ENCODE data around the gene PRUNE2.

- TF ChIP-seq, protein P1, sequence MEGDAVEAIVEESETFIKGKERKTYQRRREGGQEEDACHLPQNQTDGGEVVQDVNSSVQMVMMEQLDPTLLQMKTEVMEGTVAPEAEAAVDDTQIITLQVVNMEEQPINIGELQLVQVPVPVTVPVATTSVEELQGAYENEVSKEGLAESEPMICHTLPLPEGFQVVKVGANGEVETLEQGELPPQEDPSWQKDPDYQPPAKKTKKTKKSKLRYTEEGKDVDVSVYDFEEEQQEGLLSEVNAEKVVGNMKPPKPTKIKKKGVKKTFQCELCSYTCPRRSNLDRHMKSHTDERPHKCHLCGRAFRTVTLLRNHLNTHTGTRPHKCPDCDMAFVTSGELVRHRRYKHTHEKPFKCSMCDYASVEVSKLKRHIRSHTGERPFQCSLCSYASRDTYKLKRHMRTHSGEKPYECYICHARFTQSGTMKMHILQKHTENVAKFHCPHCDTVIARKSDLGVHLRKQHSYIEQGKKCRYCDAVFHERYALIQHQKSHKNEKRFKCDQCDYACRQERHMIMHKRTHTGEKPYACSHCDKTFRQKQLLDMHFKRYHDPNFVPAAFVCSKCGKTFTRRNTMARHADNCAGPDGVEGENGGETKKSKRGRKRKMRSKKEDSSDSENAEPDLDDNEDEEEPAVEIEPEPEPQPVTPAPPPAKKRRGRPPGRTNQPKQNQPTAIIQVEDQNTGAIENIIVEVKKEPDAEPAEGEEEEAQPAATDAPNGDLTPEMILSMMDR (IDR thresholded peaks at IDR 0.05), result no peak
- TF ChIP-seq POLR2A (IDR thresholded peaks at IDR 0.05), result no peak
- no peak for TF ChIP-seq POLR2AphosphoS5 (IDR thresholded peaks at IDR 0.05)
Observed at GRCh38 chr9:76603931-76604570, 301.9 kb downstream of the PRUNE2 start.

Measured in upper lobe of left lung (tissue), 4 donors.